Measurements from ENCODE around the gene RBM23.
"Not testable (repeated sequence)": the region's sequence is repeated elsewhere in the genome, so short reads cannot be mapped to it uniquely, and the experiment has no call there.

RBM23 gene

DNA sequence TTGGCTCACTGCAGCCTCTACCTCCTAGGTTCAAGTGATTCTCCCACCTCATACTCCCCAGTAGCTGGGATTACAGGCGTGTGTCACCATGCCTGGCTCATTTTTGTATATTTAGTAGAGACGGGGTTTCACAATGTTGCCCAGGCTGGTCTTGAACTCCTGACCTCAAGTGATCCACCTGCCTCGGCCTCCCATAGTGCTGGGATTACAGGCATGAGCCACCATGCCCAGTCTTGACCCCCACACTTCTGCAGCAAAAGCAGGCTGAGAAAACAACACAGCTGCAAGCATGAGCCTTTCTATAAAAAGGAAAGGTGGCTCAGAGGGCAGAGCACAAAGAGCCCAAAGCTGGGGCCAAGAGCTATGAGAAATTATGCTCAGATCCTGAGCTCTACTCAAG is 58.6 kb downstream of the RBM23 start:
- DNase-seq, result not testable (repeated sequence)

DNA sequence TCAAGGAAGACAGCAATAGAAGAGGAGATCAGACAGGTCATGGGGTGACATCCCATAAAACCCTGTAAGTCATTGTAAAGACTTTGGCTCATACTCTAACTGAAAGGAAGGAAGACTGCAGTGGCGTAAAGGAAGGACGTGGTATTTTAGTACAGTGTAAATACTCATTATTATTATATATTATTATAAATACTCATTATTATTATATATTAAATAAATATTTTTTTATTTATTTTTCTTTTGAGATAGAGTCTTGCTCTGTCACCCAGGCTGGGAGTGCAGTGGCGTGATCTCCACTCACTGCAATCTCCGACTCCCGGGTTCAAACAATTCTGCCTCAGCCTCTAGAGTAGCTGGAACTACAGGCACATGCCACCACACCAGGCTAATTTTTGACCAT is 62.5 kb downstream of the RBM23 start:
- DNase-seq, result no peak

DNA sequence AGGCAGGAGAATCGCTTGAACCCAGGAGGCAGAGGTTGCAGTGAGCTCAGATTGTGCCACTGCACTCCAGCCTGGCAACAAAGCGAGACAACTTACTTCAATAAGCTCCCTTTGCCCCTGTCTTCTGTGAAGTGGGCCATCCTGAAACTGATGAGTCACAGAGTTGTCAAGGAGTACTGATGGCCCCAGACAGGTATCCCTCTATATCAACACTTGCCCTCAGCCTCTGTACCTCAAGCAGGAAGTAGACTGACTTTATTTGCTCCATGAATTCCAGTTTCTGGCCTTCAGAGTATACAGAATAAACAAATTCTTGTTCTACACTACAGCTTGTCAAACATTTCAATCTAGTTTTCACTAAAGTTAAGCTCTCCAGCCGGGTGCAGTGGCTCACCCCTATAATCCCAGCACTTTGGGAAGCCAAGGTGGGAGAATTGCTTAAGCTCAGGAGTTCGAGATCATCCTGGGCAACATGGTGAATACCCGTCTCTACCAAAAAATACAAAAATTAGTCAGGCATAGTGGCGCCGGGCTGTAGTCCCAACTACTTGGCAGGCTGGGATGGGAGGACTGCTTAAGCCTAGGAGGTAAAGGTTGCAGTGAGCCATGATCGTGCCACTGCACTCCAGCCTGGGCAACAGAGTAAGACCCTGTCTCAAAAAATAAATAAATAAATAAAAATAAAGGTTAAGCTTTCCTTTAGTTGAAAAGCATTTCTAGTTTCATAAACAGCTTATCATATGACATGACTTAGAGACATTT is 63.8 kb downstream of the RBM23 start:
- DNase-seq, result no peak

DNA sequence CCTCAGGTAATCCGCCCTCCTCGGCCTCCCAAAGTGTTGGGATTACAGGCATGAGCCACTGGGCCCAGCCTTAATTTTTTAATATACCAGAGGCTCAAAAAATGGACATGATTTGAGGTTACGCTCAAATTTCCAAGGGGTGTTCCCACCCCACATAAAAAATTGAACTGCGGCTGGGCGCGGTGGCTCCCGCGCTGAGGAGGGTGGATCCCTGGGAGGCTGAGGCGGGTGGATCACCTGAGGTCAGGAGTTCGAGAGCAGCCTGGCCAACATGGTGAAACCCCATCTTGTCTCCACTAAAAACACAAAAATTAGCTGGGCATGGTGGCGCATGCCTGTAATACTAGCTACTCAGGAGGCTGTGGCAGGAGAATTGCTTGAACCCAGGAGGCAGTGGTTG is 64.7 kb downstream of the RBM23 start:
- not testable (repeated sequence) for DNase-seq

DNA sequence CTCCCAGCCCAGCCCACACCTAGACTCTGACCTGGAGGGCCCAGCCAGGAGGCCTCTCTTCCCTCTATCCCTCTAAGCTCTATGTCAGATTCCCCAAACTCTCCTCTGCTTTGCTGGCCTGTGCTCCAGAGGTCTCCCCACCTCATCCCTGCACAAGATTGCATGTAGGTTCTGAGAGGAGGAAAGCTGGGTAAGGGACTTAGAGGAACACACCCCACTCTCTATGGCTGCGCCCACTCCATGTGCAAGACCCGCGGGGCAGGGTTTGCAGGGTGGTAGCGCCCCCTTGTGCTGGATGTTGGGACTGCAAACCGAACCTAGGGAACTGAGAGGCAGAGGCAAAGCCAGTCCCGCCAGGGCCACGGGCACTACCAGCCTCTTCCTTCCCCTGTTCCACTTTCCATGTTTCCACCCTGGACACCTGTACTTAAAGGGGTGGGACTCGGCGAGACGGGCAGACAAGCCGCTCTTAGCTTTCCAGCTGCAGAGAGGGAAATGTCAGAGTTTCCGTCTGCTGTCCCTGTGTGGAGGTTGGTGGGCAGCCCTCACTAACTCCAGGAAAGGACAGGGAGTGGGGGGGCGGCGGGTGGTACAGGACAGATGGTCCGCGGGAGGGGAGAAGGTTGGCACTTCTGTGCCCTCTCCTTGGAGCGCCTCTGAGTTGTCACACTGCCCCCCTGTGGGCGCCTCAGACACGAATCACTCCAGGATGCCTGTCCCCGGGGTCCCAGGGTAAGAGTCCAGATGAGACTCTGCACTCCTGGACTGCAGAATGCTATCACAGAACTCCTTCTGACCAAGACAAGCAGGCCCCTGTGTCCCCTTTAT is 65.8 kb downstream of the RBM23 start:
- DNase-seq, result peak; percentile 90

DNA sequence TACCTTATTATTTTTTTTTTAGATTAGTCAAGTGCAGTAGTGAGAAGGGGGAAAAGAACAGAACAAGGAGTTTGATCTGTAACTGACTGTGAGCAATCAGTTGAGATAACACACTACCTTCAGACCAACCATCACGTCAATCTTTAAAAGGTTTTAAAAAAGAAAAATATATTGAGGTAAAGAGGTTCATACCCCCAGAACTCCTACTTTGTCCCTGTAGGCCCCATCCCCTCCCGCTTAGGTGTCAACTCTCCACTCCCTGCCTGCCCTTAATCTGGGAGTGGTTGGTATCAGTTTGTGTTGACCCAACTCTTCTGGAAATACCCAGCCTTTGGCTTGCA is 66.4 kb downstream of the RBM23 start:
- DNase-seq, result no peak

DNA sequence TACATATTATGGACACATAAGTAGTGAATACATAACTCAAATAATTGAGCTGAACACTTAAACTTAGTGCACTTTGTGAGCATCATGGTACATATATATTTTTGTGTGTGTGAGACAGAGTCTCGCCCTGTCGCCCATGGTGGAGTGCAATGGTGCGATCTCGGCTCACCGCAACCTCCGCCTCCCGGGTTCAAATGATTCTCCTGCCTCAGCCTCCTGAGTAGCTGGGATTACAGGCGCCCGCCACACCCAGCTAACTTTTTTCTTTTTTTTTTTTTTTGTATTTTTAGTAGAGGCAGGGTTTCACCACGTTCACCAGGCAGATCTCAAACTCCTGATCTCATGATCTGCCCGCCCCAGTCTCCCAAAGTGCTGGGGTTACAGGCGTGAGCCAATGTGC is 66.8 kb downstream of the RBM23 start:
- DNase-seq, result not testable (repeated sequence)

DNA sequence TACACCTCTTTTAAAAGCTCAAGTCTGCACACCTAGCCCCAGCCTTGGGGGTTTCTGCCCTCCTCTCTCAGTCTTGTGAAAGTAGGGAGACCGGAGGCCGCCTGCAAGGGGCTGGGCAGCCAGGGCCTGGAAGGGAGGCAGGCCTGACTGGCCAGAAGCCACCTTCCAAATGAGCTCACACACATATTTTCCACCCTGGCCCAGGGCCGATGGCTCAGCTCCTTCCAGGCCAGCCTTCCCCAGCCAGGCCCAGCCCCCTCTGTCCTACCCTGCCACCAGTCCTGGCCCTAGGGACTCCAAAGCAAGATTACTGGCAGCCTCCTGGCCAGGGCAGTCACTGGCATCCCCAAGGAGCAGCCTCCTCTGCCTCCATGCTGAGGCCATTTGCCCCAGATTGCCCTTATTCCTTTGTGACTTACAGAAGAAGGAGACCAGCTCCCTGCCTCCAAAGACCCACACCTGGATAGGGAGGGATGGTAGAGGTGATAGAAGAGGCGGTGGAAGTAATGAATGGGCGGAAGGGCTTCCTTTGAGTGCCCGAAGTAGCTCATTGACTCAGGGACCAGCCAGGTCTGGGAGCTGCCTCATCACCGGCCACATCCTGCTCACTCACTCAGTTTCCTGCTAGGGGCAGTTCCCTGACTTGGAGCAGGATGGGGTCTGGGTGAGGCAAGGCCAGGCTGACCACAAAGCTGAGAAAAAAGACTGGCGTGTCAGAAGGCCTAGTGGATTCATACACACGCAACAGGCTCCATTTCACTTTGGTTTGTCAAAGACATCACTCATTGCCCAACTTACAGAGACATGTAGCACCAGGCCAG is 67.8 kb downstream of the RBM23 start:
- no peak for DNase-seq

DNA sequence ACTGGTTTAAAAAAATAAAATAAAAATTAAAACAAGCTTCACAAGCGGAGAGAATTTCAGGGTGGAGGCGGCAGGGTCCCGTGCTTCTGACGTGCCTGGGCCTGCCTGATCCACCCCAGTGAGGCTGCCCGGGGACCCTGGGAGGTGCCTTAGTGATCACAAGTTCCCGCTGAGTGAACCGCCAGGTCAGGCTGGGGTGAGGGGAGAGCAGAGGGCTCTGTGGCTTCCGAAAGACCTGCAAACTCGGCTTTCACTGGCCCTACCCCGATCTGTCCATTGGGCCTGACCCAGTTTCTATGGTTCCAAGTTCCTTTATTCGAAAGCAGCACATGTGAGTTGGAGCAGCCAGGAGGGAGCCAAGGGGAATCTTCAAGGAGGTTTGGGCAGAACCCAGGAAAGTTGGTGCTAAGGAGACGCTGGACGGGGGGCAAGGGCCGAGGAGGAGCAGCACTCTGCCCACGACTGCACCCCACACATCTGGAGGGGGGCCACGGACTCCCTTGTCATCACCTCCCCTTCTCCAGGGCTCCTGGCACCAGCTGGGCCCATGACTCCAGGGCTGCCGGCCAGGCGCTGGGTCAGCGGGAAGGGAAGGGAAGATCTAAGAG is 69.6 kb downstream of the RBM23 start:
- no peak for DNase-seq

DNA sequence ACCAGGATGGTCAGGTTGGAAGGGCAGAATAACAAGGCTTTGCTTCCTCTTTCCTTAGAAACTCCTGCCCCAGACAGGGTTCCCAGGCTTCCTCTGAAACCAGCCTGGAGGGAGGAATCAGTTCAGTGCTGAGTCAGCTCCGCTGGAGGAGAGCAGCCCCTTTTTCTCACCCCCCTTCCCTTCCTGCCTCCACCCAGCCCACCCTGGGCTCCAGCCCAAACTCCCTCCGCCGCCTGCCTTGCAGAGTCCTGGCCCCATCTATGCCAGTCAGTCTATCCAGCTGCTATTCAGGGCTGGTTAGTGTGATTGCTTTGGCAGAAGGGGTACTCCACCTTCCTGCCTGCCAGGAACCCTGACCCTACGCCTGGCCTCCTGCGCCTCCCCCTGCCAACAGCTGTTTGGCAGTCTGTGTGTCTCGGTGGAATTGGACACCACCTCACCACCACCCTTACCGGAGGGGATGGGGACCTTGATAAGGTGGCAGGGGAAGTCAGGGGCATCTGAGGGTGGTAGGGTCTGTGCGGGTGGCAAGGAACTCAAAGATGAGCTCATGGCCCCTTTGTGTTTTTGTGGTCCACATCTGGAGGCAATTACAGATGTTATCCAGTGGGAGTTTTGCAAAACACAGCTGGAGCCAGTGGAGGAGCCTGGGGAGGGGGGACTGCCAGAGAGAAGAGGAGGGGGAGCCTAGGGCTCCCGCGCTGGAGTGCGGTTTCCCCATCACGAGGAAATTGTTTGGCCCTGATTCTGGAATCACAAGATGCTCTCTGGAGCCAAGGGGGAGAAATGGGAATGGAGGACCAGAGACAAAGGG is 70.4 kb downstream of the RBM23 start:
- DNase-seq, result no peak

DNA sequence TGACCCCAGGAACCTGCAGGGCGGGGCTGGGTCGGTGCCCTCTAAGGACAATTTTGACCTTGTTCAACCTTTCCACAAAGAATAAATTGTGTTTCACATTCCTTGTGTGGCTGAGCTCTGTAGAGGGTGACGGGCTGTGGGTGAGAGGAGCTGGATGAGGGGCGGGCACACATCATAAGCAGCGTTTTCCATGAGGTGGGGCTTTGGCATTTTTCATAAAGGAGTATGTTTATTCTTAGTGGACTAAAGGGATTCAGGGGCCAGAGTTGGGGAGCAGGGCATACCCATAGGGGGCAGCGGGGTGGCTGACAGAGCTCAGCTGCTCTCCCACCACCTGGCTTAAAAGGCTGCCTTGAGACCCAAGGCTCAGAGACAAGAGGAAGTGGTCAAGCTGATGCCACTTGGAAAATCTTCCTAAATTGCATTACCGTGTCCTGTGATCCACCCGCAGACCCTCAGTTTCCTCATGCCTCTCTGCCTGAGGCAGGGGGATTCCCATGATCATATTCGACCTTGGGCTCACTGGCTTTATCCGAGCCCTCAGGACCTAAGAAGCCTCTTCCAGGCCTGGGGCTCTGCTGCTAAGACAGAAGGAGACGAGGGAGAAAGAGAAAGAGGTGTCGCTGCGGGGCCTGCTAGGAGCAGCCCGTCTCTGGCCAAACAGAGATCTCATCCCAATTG is 71.1 kb downstream of the RBM23 start:
- DNase-seq, result no peak

DNA sequence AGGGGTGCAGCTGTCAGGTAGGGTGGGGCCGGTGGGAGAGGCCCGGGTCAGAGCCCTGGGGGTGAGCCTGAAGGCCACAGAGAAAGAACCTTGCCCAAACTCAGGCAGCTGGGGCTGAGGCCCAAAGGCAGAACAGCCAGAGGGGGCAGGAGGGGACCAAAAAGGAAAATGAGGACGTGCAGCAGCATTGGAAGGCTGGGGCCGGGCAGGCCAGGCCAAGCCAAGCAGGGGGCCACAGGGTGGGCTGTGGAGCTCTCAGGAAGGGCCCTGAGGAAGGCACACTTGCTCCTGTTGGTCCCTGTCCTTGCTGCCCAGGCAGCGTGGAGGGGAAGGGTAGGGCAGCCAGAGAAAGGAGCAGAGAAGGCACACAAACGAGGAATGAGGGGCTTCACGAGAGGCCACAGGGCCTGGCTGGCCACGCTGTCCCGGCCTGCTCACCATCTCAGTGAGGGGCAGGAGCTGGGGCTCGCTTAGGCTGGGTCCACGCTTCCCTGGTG is 72.1 kb downstream of the RBM23 start:
- no peak for DNase-seq

DNA sequence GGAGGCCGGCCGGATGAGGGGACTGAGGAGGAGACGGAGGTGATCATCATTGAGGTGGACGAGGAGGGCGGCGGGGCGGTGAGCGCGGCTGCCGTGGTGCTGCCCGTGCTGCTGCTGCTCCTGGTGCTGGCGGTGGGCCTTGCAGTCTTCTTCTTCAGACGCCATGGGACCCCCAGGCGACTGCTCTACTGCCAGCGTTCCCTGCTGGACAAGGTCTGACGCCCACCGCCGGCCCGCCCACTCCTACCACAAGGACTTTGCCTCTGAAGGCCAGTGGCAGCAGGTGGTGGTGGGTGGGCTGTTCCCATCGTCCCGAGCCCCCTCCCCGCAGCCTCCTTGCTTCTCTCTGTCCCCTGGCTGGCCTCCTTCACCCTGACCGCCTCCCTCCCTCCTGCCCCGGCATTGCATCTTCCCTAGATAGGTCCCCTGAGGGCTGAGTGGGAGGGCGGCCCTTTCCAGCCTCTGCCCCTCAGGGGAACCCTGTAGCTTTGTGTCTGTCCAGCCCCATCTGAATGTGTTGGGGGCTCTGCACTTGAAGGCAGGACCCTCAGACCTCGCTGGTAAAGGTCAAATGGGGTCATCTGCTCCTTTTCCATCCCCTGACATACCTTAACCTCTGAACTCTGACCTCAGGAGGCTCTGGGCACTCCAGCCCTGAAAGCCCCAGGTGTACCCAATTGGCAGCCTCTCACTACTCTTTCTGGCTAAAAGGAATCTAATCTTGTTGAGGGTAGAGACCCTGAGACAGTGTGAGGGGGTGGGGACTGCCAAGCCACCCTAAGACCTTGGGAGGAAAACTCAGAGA is 72.9 kb downstream of the RBM23 start:
- no peak for DNase-seq

DNA sequence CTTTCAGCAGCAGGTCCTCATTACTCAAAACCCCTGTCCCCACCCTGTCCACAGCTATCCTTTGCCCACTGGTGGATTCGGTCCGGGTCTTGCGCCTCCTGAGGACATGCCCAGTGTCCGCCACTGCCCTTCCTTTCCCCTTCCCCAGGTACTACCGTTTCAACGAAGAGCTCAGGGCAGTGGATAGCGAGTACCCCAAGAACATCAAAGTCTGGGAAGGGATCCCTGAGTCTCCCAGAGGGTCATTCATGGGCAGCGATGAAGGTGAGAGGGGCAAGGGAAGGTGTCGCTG is 73.9 kb downstream of the RBM23 start:
- no peak for DNase-seq

DNA sequence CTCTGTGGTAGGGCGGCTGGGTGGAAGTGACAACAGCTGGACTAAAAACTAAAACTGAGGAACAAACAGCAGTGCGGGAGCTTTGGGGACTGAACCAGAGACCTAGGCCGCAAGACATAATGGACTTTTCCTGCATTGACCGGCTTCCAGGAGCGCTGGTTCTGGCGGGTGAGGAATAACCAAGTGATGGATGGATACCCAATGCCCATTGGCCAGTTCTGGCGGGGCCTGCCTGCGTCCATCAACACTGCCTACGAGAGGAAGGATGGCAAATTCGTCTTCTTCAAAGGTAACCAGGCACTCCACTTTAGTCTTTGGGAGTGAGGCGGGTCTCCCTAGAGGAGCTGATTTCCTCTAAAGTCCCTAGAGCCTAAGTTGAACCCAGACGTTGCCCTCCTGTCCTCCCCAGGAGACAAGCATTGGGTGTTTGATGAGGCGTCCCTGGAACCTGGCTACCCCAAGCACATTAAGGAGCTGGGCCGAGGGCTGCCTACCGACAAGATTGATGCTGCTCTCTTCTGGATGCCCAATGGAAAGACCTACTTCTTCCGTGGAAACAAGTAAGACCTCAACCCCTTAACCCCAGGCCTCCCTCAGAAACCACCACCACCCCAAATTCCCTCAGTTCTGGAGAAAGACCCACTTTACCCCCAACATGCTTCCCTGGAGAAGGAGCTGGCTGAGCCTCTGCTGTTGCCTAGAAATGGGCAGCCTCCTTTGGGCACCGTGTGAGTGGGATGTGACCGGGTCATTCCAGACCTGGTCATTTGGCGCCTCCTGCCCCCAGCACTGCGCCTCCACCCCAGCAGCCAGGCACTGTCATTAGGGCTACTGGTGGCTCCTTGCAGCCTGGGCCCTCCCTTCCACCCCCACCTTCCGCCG is 74.5 kb downstream of the RBM23 start:
- no peak for DNase-seq

Measured in CD4-positive, alpha-beta T cell treated with Interleukin-21 for 1 hour (primary cell).